NCI-H524 treated with DMSO at 0.1 percent for 48 hours (cell line): ENCODE results near the gene VIPAS39.

Source experiments
- DNase-seq: peaks from one replicate; lab custom pipeline; 2025; lab: John Stamatoyannopoulos, UW

The VIPAS39 gene

GRCh38 chr14:77457522-77458248 lies at the start of gene VIPAS39, which contains the start of gene AHSA1:
VIPAS39 (minus strand) TSS chr14:77457601; CDS start chr14:77454102, 3,499 bp downstream.
AHSA1 (plus strand) TSS chr14:77458093; CDS start chr14:77458190, 97 bp downstream.
- DNase-seq: peak; percentile 100

- DNase-seq: no peak
Measured at GRCh38 chr14:77505031-77505430, 47.6 kb upstream of the VIPAS39 start.

GRCh38 chr14:77503138-77503537 lies 45.7 kb upstream of the VIPAS39 start:
- no peak for DNase-seq

GRCh38 chr14:77502109-77502782 lies 44.8 kb upstream of the VIPAS39 start:
- DNase-seq: no peak

GRCh38 chr14:77498984-77499527 lies 41.7 kb upstream of the VIPAS39 start:
- DNase-seq: no peak

GRCh38 chr14:77498120-77498979 lies 40.9 kb upstream of the VIPAS39 start, which contains the start of gene ISM2:
ISM2 (minus strand) TSS chr14:77498816; CDS start chr14:77498793, 23 bp downstream.
- DNase-seq: no peak

GRCh38 chr14:77495334-77495733 lies 37.9 kb upstream of the VIPAS39 start:
- no peak for DNase-seq

- no peak for DNase-seq
Measured at GRCh38 chr14:77491056-77491455, 33.7 kb upstream of the VIPAS39 start.

- no peak for DNase-seq
Measured at GRCh38 chr14:77490347-77490986, 33.1 kb upstream of the VIPAS39 start.

- DNase-seq: no peak
Measured at GRCh38 chr14:77489041-77489440, 31.6 kb upstream of the VIPAS39 start.

GRCh38 chr14:77488558-77488957 lies 31.2 kb upstream of the VIPAS39 start:
- DNase-seq: peak; percentile 33

GRCh38 chr14:77485901-77486678 lies 28.7 kb upstream of the VIPAS39 start:
- no peak for DNase-seq

GRCh38 chr14:77485256-77485655 lies 27.9 kb upstream of the VIPAS39 start:
- DNase-seq: no peak

- no peak for DNase-seq
Measured at GRCh38 chr14:77482422-77482821, 25.0 kb upstream of the VIPAS39 start.

- DNase-seq: no peak
Measured at GRCh38 chr14:77478796-77479195, 21.4 kb upstream of the VIPAS39 start.

GRCh38 chr14:77478029-77478428 lies 20.6 kb upstream of the VIPAS39 start:
- no peak for DNase-seq

- DNase-seq: no peak
Measured at GRCh38 chr14:77475432-77476115, 18.2 kb upstream of the VIPAS39 start.

GRCh38 chr14:77474479-77475177 lies 17.2 kb upstream of the VIPAS39 start:
- DNase-seq: no peak

GRCh38 chr14:77473921-77474320 lies 16.5 kb upstream of the VIPAS39 start:
- no peak for DNase-seq
